Ramos (cell line): ENCODE measurements around the gene CAMK2D.

ENCODE experiments used
- in situ Hi-C: fragments of 300-500 bp; cut with MboI; formaldehyde crosslinking; loops from one replicate; pipeline ENCODE4 v1.14.3; 2022; ENCODE audit warnings: low sequenced_read_pairs; ENCODE audit not compliant: unreplicated experiment

CAMK2D gene

GRCh38 chr4:113645771-113646441, 115.6 kb downstream of the CAMK2D start:
- in situ Hi-C loops: no loop called here

GRCh38 chr4:113645288-113645687, 116.2 kb downstream of the CAMK2D start:
- in situ Hi-C loops: no loop called here

GRCh38 chr4:113644398-113644797, 117.1 kb downstream of the CAMK2D start:
- in situ Hi-C loops: no loop called here

DNA sequence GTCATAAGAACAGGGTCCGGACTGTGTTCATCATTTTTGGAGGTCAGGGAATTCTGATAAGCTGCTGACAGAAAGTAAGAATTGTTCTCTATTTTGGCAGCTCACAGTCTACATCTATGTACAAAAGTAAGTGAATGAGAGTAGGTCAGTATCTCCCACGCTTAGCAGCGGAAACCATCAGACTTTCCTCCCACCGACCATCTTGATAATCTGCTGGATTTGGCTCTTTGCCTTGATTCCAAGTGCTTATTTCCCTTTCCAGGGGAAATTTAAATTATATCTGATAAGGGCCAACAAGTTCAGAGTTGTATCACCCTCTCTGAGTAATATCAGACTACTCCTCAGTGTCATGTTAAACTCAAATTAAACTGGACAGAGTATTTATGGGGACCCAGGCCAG, 118.0 kb downstream of the CAMK2D start:
- in situ Hi-C loops: no loop called here

DNA sequence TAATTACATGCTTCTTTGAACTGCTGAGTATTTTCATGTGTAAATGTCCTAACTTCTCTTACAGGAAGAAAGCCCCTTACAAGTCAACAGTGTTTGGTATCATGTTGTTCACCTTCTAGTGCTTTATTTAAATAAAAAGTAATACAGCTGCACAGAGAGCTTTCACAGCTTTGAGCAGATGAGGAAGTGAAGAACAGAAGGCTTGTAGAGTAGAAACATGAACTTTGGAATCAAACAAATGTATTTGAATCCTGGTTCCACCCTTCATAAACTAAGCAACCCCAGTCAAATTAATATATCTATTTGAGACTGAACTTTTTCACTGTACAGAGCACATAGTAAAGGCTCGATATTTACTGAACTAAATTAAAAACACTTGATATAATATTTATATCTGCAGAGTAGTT, 120.5 kb downstream of the CAMK2D start:
- in situ Hi-C loops: no loop called here

GRCh38 chr4:113639326-113639725, 122.2 kb downstream of the CAMK2D start:
- in situ Hi-C loops: no loop called here

DNA sequence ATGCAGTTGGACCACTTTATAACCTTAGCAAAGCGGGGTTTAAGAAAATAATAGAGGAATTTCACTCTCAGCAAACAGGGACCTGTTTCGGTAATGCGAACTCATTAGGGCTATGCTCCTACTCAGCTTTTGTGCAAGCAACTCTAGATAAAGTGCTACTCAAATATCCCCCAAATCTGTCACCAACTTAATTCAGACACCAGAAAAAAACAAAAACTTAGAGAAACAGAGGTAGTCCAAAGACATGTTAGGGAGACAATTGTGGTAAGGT, 123.0 kb downstream of the CAMK2D start:
- in situ Hi-C loops: no loop called here

DNA sequence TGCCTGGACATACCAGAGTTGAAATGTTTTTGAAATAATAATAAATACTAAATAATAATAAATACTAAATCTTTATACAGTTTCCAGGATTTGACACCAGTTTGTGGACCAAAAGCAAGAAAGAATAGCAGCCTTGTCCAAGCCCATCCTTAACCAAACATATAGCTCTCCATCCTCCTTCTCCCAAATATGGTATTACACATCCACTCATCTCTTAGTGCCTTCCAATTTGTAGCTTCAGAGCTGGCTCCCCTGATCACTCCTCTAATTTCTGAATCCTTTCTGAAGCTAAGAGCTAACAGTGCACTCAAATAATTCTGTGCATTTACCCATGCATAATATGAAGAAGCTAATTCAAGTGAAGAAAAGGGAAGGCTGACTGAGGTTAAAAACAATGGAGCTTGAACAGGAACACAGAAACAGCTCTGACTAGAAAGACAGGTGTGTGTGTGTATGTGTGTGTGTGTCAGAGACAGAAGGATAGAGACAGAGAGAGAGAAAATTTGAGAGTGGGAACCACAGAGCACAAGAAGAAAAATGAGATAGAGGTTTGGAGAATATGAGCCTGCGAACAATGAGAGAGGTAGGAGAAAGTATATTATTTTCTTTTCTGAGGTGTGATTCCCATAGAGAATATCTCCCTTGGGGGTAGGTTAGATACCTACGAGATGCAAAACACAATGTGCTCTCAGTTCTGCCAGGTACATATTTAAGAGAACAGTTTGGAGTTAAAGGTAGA, 123.5 kb downstream of the CAMK2D start:
- in situ Hi-C loops: no loop called here

DNA sequence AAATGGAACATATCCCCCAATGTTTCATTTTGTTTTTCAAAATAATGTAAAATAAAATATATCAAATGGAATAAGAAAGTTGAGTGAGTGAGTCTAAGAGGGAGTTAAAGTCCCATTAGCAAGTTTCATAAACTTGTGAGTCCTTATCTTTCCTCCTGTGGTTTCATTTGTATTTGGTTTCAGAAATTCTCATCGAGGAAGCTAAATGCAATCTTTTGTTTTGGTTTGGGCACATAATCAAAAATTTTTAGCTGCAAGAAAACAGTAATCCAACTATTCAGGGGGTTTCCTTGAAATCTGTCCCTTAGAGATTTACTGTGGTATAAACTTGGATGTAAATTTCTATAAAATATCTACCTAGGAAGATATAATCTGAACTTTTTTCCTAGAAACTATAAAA, 124.2 kb downstream of the CAMK2D start:
- in situ Hi-C loops: no loop called here

DNA sequence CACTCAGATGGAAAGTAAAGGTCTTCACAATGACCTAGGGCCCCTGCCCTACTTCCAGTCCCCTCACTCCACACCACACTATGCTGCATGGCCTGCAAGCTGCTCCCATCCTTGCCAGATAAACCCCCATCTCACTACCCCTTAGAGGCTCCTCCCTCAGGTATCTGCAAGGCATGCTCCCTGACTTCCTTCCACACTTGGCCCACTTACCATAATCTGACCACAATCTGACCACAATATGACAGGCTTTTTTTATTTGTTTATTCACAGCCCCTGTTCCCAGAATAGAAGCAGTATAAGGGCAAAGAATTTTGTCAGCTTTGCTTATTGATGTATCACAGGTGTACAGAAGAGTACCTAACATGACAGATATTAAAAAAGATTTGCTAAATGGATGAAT, 124.7 kb downstream of the CAMK2D start:
- in situ Hi-C loops: no loop called here

DNA sequence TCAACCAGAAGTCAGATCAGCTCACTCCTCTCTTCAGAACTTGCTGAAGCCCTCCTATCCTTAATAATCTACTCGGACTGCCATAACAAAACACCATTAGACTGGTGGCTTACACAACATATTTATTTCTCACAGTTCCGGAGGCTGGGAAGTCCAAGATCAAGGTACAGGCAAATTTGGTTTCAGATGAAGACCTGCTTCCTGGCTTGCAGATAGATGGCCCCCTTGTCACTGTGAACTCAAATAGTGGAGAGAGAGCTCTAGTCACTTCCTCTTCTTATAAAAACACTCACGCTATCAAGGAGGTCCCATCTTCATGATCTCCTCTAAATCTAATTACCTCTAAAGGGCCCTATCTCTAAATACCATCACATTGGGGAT, 125.1 kb downstream of the CAMK2D start:
- in situ Hi-C loops: no loop called here

GRCh38 chr4:113635739-113636437, 125.7 kb downstream of the CAMK2D start:
- in situ Hi-C loops: no loop called here

DNA sequence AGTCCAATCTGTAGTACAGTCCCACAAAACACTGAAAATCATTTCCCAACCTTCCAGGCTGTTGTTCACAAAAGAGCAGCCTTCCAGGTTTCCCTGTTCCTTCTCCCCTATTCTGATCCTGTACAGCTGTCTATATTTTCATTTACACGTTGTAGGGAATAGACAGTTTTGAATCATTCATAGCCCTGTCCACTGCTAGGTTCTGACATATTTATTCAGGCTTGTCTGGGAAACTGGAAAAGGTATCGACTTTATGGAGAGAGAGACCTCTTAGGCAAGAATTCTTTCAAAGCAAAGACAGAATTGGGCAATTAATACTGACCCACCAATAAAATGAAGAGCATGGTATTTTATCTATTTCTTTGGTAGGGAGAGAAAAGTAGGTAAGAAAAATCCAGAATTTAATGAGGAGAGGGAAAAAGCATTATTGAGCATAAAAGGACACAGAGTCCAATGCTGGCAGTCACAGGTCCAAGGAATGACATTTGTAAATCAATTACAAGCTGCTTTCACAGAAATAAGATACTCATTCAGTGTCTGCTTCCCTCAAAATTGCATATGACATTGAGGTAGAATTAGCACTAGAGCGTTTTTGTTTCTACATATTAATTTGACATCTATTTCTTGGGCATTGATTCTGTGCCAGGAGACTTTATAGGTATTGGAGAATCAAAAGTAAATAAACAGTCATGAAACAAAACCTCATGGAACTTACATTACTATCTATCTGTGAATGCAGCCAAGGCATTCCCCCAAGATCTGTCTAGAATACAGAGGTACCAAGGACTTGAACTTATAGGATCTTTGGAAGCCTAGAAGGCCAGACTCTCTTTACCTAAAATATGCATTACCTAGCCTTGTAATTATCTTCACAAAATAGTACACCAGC, 127.2 kb downstream of the CAMK2D start:
- in situ Hi-C loops: no loop called here

GRCh38 chr4:113633467-113633866, 128.1 kb downstream of the CAMK2D start:
- in situ Hi-C loops: no loop called here

DNA sequence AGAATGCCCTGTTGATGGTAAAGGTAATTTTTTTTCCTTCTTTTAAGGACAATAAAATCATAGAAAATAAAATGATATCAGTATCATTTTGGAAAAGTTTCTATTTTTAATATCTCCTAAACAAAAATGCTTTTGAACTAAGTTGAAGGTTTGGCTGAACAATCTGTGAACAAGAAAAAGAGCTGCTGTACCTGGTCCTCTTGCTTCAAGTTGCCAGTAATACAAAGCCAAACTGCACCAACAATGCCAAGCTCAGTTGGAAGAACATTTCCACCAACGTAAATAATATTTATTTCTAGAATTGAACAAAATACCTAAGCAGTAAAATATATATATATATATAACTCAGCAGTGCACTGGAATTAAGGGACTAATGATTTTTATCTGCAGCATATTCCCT, 132.8 kb downstream of the CAMK2D start:
- in situ Hi-C loops: no loop called here

- in situ Hi-C loops: no loop called here
Measured at GRCh38 chr4:113627321-113627720, 134.2 kb downstream of the CAMK2D start.

DNA sequence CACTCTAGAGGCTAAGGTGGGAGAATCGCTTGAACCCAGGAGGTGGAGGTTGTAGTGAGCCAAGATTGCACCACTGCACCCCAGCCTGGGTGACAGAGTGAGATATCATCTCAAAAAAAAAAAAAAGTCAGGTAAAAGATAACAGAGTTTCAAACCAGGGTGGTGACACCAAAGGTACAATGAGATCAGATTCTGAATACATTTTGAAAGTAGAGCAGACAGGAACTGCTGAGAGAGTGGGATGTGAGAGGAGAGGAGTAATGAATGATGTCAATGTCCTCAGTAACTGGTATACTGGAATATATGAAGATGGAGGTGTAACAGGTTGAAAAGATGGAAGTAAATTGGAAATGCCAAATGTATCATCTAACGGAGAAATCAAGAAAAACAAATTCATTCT, 135.6 kb downstream of the CAMK2D start:
- in situ Hi-C loops: no loop called here

GRCh38 chr4:113623274-113623894, 138.2 kb downstream of the CAMK2D start:
- in situ Hi-C loops: no loop called here

- in situ Hi-C loops: no loop called here
Measured at GRCh38 chr4:113621633-113622032, 139.9 kb downstream of the CAMK2D start.

DNA sequence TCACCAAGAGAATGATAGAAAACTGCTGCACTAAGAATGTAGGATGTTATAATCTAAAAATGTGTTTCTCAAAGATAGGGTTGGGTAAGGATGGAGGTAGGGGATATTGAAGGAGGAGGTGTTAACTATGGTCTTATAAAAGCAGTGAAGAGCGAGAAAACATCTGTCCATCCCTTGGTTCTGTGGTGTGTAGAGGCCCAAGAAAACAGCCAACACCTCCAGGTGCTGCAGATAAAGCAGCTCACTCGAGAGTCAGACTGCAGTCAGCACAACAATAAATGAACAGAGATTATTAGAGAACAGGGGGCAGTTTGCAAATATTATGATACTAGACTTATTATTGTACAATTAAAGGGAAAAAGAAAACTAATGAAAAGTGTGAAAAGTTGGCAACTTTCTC, 141.5 kb downstream of the CAMK2D start:
- in situ Hi-C loops: no loop called here
